ENCODE results near the gene TAF8. TPM values are rescaled to one million over a fixed set of nuclear protein-coding genes. Genes with fewer than 3 reads are reported as not detected.
A peak's percentile ranks its signal among the peaks of the same experiment; 100 is the strongest.

TAF8 gene
- total RNA-seq, 4 donors from 2014 or later = 19.2 to 28.5 (median 26.4) TPM

GRCh38 chr6:42010185-42010891 is 40.0 kb upstream of the TAF8 start:
- 30% methylated on average over 11 of the region's 11 CpGs for whole genome bisulfite sequencing
- H3K36me3 ChIP-seq = no peaks in the 10 kb centered on the region
- DNase-seq (ENCODE audit: low spot score in 2 of 2) = peak in 1 of 2 donors; percentile 50
- no peak overlapping the region for H3K4me3 ChIP-seq
- H3K27ac ChIP-seq = no peak overlapping the region
- H3K4me1 ChIP-seq = peaks cover 14% of the 10 kb centered on the region
- H3K27me3 ChIP-seq = no peaks in the 10 kb centered on the region
- H3K9me3 ChIP-seq = no peaks in the 10 kb centered on the region
- TF ChIP-seq POLR2A (IDR thresholded peaks at IDR 0.05) = no peak
- no peak for TF ChIP-seq CTCF (IDR thresholded peaks at IDR 0.05)
- no peak for TF ChIP-seq POLR2AphosphoS5 (IDR thresholded peaks at IDR 0.05)
- no peak for TF ChIP-seq EP300 (IDR thresholded peaks at IDR 0.05)

- peak in 1 of 2 donors; percentile 29 for DNase-seq (ENCODE audit: low spot score in 2 of 2)
- Histone ChIP-seq H3K27me3 (no peaks in the 10 kb centered on the region), H3K36me3 (no peaks in the 10 kb centered on the region), H3K9me3 (no peaks in the 10 kb centered on the region), H3K4me1 (peaks cover 14% of the 10 kb centered on the region), H3K27ac (no peak overlapping the region), H3K4me3 (no peak overlapping the region)
- WGBS = 66% methylated on average over 1 of the region's 1 CpG
- TF ChIP-seq POLR2A (IDR thresholded peaks at IDR 0.05) (no peak), POLR2AphosphoS5 (IDR thresholded peaks at IDR 0.05) (no peak), EP300 (IDR thresholded peaks at IDR 0.05) (no peak), CTCF (IDR thresholded peaks at IDR 0.05) (no peak)
Measured at GRCh38 chr6:42010909-42011308, 39.4 kb upstream of the TAF8 start.

- Histone ChIP-seq H3K9me3 (no peaks in the 10 kb centered on the region), H3K4me3 (no peak overlapping the region), H3K4me1 (peaks cover 10% of the 10 kb centered on the region), H3K27ac (no peak overlapping the region), H3K36me3 (no peaks in the 10 kb centered on the region), H3K27me3 (no peaks in the 10 kb centered on the region)
- TF ChIP-seq POLR2AphosphoS5 (IDR thresholded peaks at IDR 0.05) (no peak), POLR2A (IDR thresholded peaks at IDR 0.05) (no peak), CTCF (IDR thresholded peaks at IDR 0.05) (no peak), EP300 (IDR thresholded peaks at IDR 0.05) (no peak)
- WGBS = 100% methylated on average over 3 of the region's 3 CpGs
- DNase-seq (ENCODE audit: low spot score in 2 of 2) = no peak
Measured at GRCh38 chr6:42012501-42013133, 37.7 kb upstream of the TAF8 start.

GRCh38 chr6:42013134-42013516 is 37.2 kb upstream of the TAF8 start:
- WGBS = 72% methylated on average over 2 of the region's 2 CpGs
- DNase-seq (ENCODE audit: low spot score in 2 of 2) = no peak
- Histone ChIP-seq H3K27me3 (no peaks in the 10 kb centered on the region), H3K4me3 (no peak overlapping the region), H3K27ac (no peak overlapping the region), H3K36me3 (no peaks in the 10 kb centered on the region), H3K4me1 (peaks cover 9% of the 10 kb centered on the region), H3K9me3 (no peaks in the 10 kb centered on the region)
- TF ChIP-seq EP300 (IDR thresholded peaks at IDR 0.05) (no peak), POLR2AphosphoS5 (IDR thresholded peaks at IDR 0.05) (no peak), CTCF (IDR thresholded peaks at IDR 0.05) (no peak), POLR2A (IDR thresholded peaks at IDR 0.05) (no peak)

- H3K9me3 ChIP-seq = no peaks in the 10 kb centered on the region
- peaks cover 7% of the 10 kb centered on the region for H3K4me1 ChIP-seq
- no peaks in the 10 kb centered on the region for H3K27me3 ChIP-seq
- H3K36me3 ChIP-seq = no peaks in the 10 kb centered on the region
- no peak for DNase-seq (ENCODE audit: low spot score in 2 of 2)
- 71% methylated on average over 4 of the region's 4 CpGs for WGBS
- no peak overlapping the region for H3K4me3 ChIP-seq
- TF ChIP-seq CTCF (IDR thresholded peaks at IDR 0.05) = no peak
- no peak for TF ChIP-seq EP300 (IDR thresholded peaks at IDR 0.05)
- TF ChIP-seq POLR2A (IDR thresholded peaks at IDR 0.05) = no peak
- TF ChIP-seq POLR2AphosphoS5 (IDR thresholded peaks at IDR 0.05) = no peak
- no peak overlapping the region for H3K27ac ChIP-seq
Measured at GRCh38 chr6:42017021-42017643, 33.2 kb upstream of the TAF8 start.

All from suprapubic skin (tissue), 4 donors.